HepG2 (cell line): ENCODE data around the gene DCPS. TPM values are rescaled to one million over a fixed set of nuclear protein-coding genes. Genes with fewer than 3 reads are reported as not detected.

ENCODE experiments used
- ATAC-seq: fragments of 200-7000 bp; cut with Tn5 transposase; 3 replicates; pipeline ENCODE4 v1.9.1; 2020; ENCODE audit warnings: mild to moderate bottlenecking, moderate library complexity
- BruUV-seq: library from RNA; stranded (reverse); fragments of 400-500 nt; replicated peaks from 2 replicates; lab custom pipeline; 2021; lab: Mats Ljungman, UMichigan
- CTCF ChIA-PET: fragments of 300-600 bp; formaldehyde crosslinking; extraction: SDS; loops from one replicate; lab custom pipeline; 2021; ENCODE audit warnings: low total read pairs, inconsistent platforms, low intra/inter-chr PET ratio; lab: Yijun Ruan, JAX
- POLR2A ChIA-PET: fragments of 350-600 bp; sonication (Branson Sonifier 250); formaldehyde crosslinking; loops from one replicate; lab custom pipeline; 2020; ENCODE audit warnings: antibody characterized with exemption, inconsistent platforms; lab: Yijun Ruan, JAX
- DNase-seq: peaks from one replicate; pipeline ENCODE4 v3.0.0-alpha.2; 2015; ENCODE audit warnings: low spot score
- FAIRE-seq: peaks from 3 replicates; lab custom pipeline; 2011; peaks lifted over from hg19 to GRCh38; lab: Jason Lieb, UNC
- H2AFZ ChIP-seq: one replicate; pipeline ENCODE4 v1.6.1; 2011; ENCODE audit warnings: low read length, inconsistent platforms
- H3K27ac ChIP-seq: fragments of 300-600 bp; 3 replicates; pipeline ENCODE4 v1.8.0; 2011; ENCODE audit warnings: mixed run types, mild to moderate bottlenecking, mixed read lengths, low read length, inconsistent platforms; ENCODE audit not compliant: insufficient read depth; ENCODE audit errors: extremely low read length
- H3K27me3 ChIP-seq, 2 experiments: fragments of 200-600 bp in 1 of 2; 2 replicates in 1 of 2; 3 replicates in 1 of 2; pipeline versions ENCODE4 v1.6.0 to v1.8.0; 2011; ENCODE audit warnings: low read length in 2 of 2, mild to moderate bottlenecking in 2 of 2, moderate library complexity in 2 of 2, inconsistent platforms in 1 of 2; ENCODE audit not compliant: insufficient read depth in 2 of 2, control insufficient read depth in 1 of 2
- H3K36me3 ChIP-seq, 2 experiments: fragments of 200-600 bp in 1 of 2; replicated peaks in 1 of 2; 2 replicates in 1 of 2; 3 replicates in 1 of 2; pipeline versions ENCODE4 v1.5.1 to v1.8.0; 2011; ENCODE audit warnings: low read length in 2 of 2, inconsistent platforms in 1 of 2; ENCODE audit not compliant: insufficient read depth in 2 of 2, control insufficient read depth in 1 of 2
- H3K4me1 ChIP-seq: 2 replicates; pipeline ENCODE4 v1.5.1; 2012; ENCODE audit warnings: low read length, inconsistent platforms; ENCODE audit not compliant: insufficient read depth
- H3K4me2 ChIP-seq: 2 replicates; pipeline ENCODE4 v1.6.0; 2011; ENCODE audit warnings: low read depth, low read length, inconsistent platforms
- H3K4me3 ChIP-seq, 3 experiments: fragments of 200-600 bp in 1 of 3; sonication (generic), shearing (Covaris generic) in 1 of 3; replicated peaks in 1 of 3; 2 replicates each; pipeline ENCODE4 v1.5.1; 2011 to 2016; ENCODE audit warnings: low read length in 3 of 3, inconsistent platforms in 2 of 3, low read depth in 2 of 3, mild to moderate bottlenecking in 2 of 3, control low read depth in 1 of 3, mixed read lengths in 1 of 3; ENCODE audit not compliant: insufficient read depth in 1 of 3
- H3K79me2 ChIP-seq: one replicate; pipeline ENCODE4 v1.6.1; 2011; ENCODE audit warnings: low read length, inconsistent platforms; ENCODE audit not compliant: insufficient read depth
- H3K9ac ChIP-seq: 2 replicates; pipeline ENCODE4 v1.6.0; 2011; ENCODE audit warnings: mild to moderate bottlenecking, low read depth, low read length, inconsistent platforms; ENCODE audit not compliant: insufficient read depth
- H3K9me3 ChIP-seq: 2 replicates; pipeline ENCODE4 v1.5.1; 2012; ENCODE audit warnings: mild to moderate bottlenecking, low read length
- H4K20me1 ChIP-seq: 2 replicates; pipeline ENCODE4 v1.6.0; 2011; ENCODE audit warnings: inconsistent platforms, mild to moderate bottlenecking, low read length, moderate library complexity; ENCODE audit not compliant: insufficient read depth
- CERS6 ChIP-seq: sonication (generic); formaldehyde crosslinking; IDR thresholded peaks from 2 replicates; pipeline ENCODE4 v1.5.0; 2020; ENCODE audit warnings: missing genetic modification reagents
- KAT2B ChIP-seq: fragments of 150-350 bp; IDR thresholded peaks from 2 replicates; pipeline ENCODE4 v1.6.1; 2014; ENCODE audit warnings: low read depth, low read length, borderline replicate concordance
- KLF13 ChIP-seq: sonication (generic); formaldehyde crosslinking; IDR thresholded peaks from 2 replicates; pipeline ENCODE4 v1.4.0; 2020; ENCODE audit warnings: mild to moderate bottlenecking, missing genetic modification reagents
- NFKBIZ ChIP-seq: IDR thresholded peaks from 2 replicates; pipeline ENCODE4 v1.6.1; 2018; ENCODE audit warnings: missing genetic modification reagents, missing compliant biosample characterization
- REL ChIP-seq: sonication (generic); formaldehyde crosslinking; conservative IDR thresholded peaks from 2 replicates; pipeline ENCODE4 v1.8.0; 2022; ENCODE audit warnings: mild to moderate bottlenecking, missing genetic modification reagents, moderate library complexity
- RFX1 ChIP-seq: fragments of 450-650 bp; IDR thresholded peaks from 2 replicates; pipeline ENCODE4 v1.6.1; 2017
- SMARCC2 ChIP-seq: fragments of 450-650 bp; IDR thresholded peaks from 2 replicates; pipeline ENCODE4 v1.6.1; 2017; ENCODE audit warnings: antibody characterized with exemption, mild to moderate bottlenecking
- USF2 ChIP-seq, 2 experiments: sonication (generic) in 1 of 2; formaldehyde crosslinking in 1 of 2; IDR thresholded peaks; 2 replicates each; pipeline versions ENCODE4 v1.5.1 to v1.6.1; 2011 to 2020; ENCODE audit warnings: borderline replicate concordance in 1 of 2, low read depth in 1 of 2, low read length in 1 of 2, mild to moderate bottlenecking in 1 of 2, missing genetic modification reagents in 1 of 2, moderate library complexity in 1 of 2
- ZC3H4 ChIP-seq: sonication (generic); formaldehyde crosslinking; IDR thresholded peaks from 2 replicates; pipeline ENCODE4 v1.4.0; 2020; ENCODE audit warnings: missing genetic modification reagents, borderline replicate concordance
- ZNF513 ChIP-seq: sonication (generic); formaldehyde crosslinking; conservative IDR thresholded peaks from 2 replicates; pipeline ENCODE4 v1.5.0; 2020; ENCODE audit warnings: missing genetic modification reagents
- ZNF577 ChIP-seq: sonication (generic); formaldehyde crosslinking; IDR thresholded peaks from 2 replicates; pipeline ENCODE4 v1.4.0; 2020; ENCODE audit warnings: mild to moderate bottlenecking, low read depth, missing genetic modification reagents, borderline replicate concordance
- ZNF747 ChIP-seq: sonication (generic); formaldehyde crosslinking; IDR thresholded peaks from 2 replicates; pipeline ENCODE4 v1.8.1; 2023; ENCODE audit warnings: missing genetic modification reagents, mild to moderate bottlenecking, borderline replicate concordance
- WGBS: methylation state at CpG from one replicate; pipeline ENCODE4 v1.1.6; 2017; ENCODE audit warnings: low lambda C conversion rate; 5-methylcytosine and 5-hydroxymethylcytosine counted together
- in situ Hi-C: cut with HindIII; loops from 2 replicates; pipeline ENCODE4 v1.10.0; 2017; ENCODE audit warnings: low pct_unique_long_range_greater_than_20kb; ENCODE audit not compliant: extremely low pct_ligation_motif_present
- intact Hi-C: fragments of 100-400 bp; cut with micrococcal nuclease; formaldehyde crosslinking; loops from one replicate; pipeline ENCODE4 v1.10.0; 2022; ENCODE audit not compliant: unreplicated experiment
- polyA plus RNA-seq, 8 experiments: library from polyadenylated mRNA; depleted of rRNA in 3 of 8; stranded (reverse) in 7 of 8; unstranded in 1 of 8; fragments of >200 nt; fragmentation: Illumina TruSeq in 4 of 8; extraction: Trizol in 4 of 8; gene quantifications; 2 replicates each; pipeline versions ENCODE4 v1.2.1 to v1.2.3, GENCODE V29; 2011 to 2016; ENCODE audit warnings: low read depth in 4 of 8, missing spikeins in 1 of 8, mixed read lengths in 1 of 8; ENCODE audit not compliant: insufficient read depth in 1 of 8
- total RNA-seq, 5 experiments: library from RNA; depleted of rRNA; stranded (reverse); fragments of >200 nt; fragmentation: Illumina TruSeq; extraction: Trizol; gene quantifications; 2 replicates each; pipeline ENCODE4 v1.2.3, GENCODE V29; 2016; ENCODE audit warnings: low read depth in 1 of 5

Gene DCPS
- total and polyA plus RNA-seq, 2 of the 13 experiments (the other 11 are each of a cell fraction or from before 2014, with no cell fraction given) = 21.9 to 22.5 TPM

GRCh38 chr11:126277780-126278179, 26.1 kb upstream of the DCPS start (continued):
- TF ChIP-seq CERS6 (no peak), KAT2B (peak; percentile 99), KLF13 (no peak), ZNF513 (CRISPR knock-in tag) (no peak)
- TF ChIP-seq, all 625 proteins: peak for 10

GRCh38 chr11:126279191-126279590, 24.7 kb upstream of the DCPS start:
- no peak overlapping the region for H2AFZ ChIP-seq
- DNase-seq (no peak), ATAC-seq (no peak), FAIRE-seq (no peak)
- CTCF ChIA-PET = no interaction called here
- peaks cover 5% of the 10 kb centered on the region for H3K79me2 ChIP-seq
- H3K9ac ChIP-seq = no peak overlapping the region
- H3K9me3 ChIP-seq = no peaks in the 10 kb centered on the region
- no TSS peak for BruUV-seq
- in situ Hi-C loops = no loop called here
- H3K27me3 ChIP-seq = no peaks in the 10 kb centered on the region
- H3K4me1 ChIP-seq = peaks cover 47% of the 10 kb centered on the region
- no peak overlapping the region for H3K27ac ChIP-seq
- peaks cover 16 to 19% of the 10 kb centered on the region in 2 experiments for H3K36me3 ChIP-seq
- intact Hi-C loops = no loop called here
- WGBS = 88% methylated on average over 8 of the region's 8 CpGs
- no peaks in the 10 kb centered on the region for H4K20me1 ChIP-seq
- no peak overlapping the region for H3K4me3 ChIP-seq
- POLR2A ChIA-PET = no interaction called here
- H3K4me2 ChIP-seq = no peak overlapping the region
- TF ChIP-seq ZNF577 = no peak
- TF ChIP-seq REL = no peak
- TF ChIP-seq SMARCC2 = no peak
- TF ChIP-seq NFKBIZ (CRISPR knock-in tag) = no peak
- no peak for TF ChIP-seq USF2 (IDR thresholded peaks at IDR 0.05; ENCODE audit: low read depth, low read length)
- TF ChIP-seq USF2 (CRISPR knock-in tag; IDR thresholded peaks at IDR 0.05; ENCODE audit: borderline replicate concordance) = no peak
- TF ChIP-seq ZC3H4 = no peak
- no peak for TF ChIP-seq RFX1
- no peak for TF ChIP-seq ZNF747 (CRISPR knock-in tag)
